Subcutaneous adipose tissue (tissue), 4 donors: ENCODE data around the gene COLEC11. TPM values are rescaled to one million over a fixed set of nuclear protein-coding genes. Genes with fewer than 3 reads are reported as not detected.

Source experiments
- total RNA-seq, 4 donors: library from RNA; depleted of rRNA; stranded (reverse); fragments of >200 nt; gene quantifications; one replicate each; pipeline ENCODE4 v1.1.0, GENCODE V29; 2016
- TF ChIP-seq, protein P1 (sequence below): fragments of 450-650 bp; IDR thresholded peaks from one replicate; pipeline ENCODE4 v1.5.1; 2016; ENCODE audit warnings: low read depth, mild to moderate bottlenecking, control low read depth, antibody characterized with exemption, moderate library complexity

COLEC11 gene
- total RNA-seq, 4 donors from 2014 or later: 1.1 to 9.8 (median 2.3) TPM

DNA sequence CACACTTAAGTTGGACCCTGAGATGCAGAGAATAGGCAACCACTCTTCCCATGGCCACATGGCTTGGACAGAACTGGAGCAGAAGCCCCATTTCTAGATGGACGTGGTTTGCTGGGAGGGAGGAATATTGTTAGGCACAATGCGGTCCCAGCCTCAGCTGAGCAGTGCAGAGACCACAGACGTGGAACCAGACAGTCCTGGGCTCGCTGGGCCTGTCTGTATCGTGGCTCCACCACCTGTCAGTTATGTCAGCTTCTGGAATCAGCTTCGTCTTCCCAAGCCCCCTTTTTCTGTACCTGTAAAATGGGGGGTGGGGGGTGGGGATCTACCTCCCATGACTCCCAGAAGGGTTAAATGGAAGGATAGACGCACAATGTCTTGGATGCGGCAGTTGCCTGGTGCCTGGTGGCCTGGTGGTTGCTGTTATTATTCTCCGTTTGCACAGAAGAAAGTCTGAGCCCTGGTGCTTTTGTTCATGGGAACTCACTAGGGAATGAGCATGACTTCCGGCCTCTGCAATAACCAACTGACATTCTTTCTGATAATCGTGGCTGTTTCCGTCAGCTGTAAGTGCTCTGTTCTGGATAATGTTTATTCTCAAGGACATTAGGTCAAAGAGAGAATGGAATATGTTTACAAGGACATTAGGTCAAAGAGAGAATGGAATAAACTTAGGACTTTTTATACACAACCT is 31.4 kb downstream of the COLEC11 start:
- TF ChIP-seq, protein P1, sequence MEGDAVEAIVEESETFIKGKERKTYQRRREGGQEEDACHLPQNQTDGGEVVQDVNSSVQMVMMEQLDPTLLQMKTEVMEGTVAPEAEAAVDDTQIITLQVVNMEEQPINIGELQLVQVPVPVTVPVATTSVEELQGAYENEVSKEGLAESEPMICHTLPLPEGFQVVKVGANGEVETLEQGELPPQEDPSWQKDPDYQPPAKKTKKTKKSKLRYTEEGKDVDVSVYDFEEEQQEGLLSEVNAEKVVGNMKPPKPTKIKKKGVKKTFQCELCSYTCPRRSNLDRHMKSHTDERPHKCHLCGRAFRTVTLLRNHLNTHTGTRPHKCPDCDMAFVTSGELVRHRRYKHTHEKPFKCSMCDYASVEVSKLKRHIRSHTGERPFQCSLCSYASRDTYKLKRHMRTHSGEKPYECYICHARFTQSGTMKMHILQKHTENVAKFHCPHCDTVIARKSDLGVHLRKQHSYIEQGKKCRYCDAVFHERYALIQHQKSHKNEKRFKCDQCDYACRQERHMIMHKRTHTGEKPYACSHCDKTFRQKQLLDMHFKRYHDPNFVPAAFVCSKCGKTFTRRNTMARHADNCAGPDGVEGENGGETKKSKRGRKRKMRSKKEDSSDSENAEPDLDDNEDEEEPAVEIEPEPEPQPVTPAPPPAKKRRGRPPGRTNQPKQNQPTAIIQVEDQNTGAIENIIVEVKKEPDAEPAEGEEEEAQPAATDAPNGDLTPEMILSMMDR: no peak

- TF ChIP-seq, protein P1: no peak
Measured at GRCh38 chr2:3626812-3627499, 32.0 kb downstream of the COLEC11 start.

- TF ChIP-seq, protein P1: no peak
Measured at GRCh38 chr2:3627500-3628100, 32.7 kb downstream of the COLEC11 start.

GRCh38 chr2:3628241-3628679 is 33.3 kb downstream of the COLEC11 start:
- TF ChIP-seq, protein P1: no peak

- TF ChIP-seq, protein P1: no peak
Measured at GRCh38 chr2:3628800-3629199, 33.9 kb downstream of the COLEC11 start.

GRCh38 chr2:3630631-3631030 is 35.7 kb downstream of the COLEC11 start:
- TF ChIP-seq, protein P1: no peak
